SK-N-SH (cell line): Measurements from ENCODE around the gene TAB3. TPM values are rescaled to one million over a fixed set of nuclear protein-coding genes. Genes with fewer than 3 reads are reported as not detected.
A peak's percentile ranks its signal among the peaks of the same experiment; 100 is the strongest.

ENCODE experiments used
- CTCF ChIA-PET: fragments of 300-600, 350-600 bp; formaldehyde crosslinking; extraction: SDS; loops from one replicate; lab custom pipeline; 2021; lab: Yijun Ruan, JAX
- POLR2A ChIA-PET: fragments of 350-600 bp; sonication (Branson Sonifier 250); formaldehyde crosslinking; extraction: SDS; loops from one replicate; lab custom pipeline; 2020; ENCODE audit warnings: antibody characterized with exemption, inconsistent platforms; lab: Yijun Ruan, JAX
- DNase-seq: peaks from one replicate; pipeline ENCODE4 v3.0.0; 2012
- H2AFZ ChIP-seq: fragments of 200-600 bp; sonication (generic); 2 replicates; pipeline ENCODE4 v1.8.1; 2016; ENCODE audit warnings: antibody characterized with exemption, mild to moderate bottlenecking, low read depth
- H3F3A ChIP-seq: fragments of 200-600 bp; sonication (generic); replicated peaks from 2 replicates; pipeline ENCODE3; 2016; ENCODE audit warnings: antibody characterized with exemption, mild to moderate bottlenecking; ENCODE audit not compliant: insufficient read depth
- H3K27ac ChIP-seq, 2 experiments: fragments of 200-500 bp in 1 of 2; fragments of 200-600 bp in 1 of 2; sonication (Bioruptor generic) in 1 of 2; sonication (generic), shearing (Covaris generic) in 1 of 2; 2 replicates each; pipeline versions ENCODE4 v1.5.1 to v1.6.1; 2014 to 2016; ENCODE audit warnings: low read depth in 2 of 2, inconsistent platforms in 1 of 2, low read length in 1 of 2, mild to moderate bottlenecking in 1 of 2, mixed read lengths in 1 of 2
- H3K27me3 ChIP-seq: fragments of 200-600 bp; sonication (generic), shearing (Covaris generic); 2 replicates; pipeline ENCODE4 v1.6.1; 2016; ENCODE audit warnings: mixed run types; ENCODE audit not compliant: insufficient read depth
- H3K36me3 ChIP-seq, 2 experiments: fragments of 200-500 bp in 1 of 2; fragments of 200-600 bp in 1 of 2; sonication (Bioruptor generic) in 1 of 2; sonication (generic) in 1 of 2; replicated peaks in 1 of 2; 2 replicates each; pipeline versions ENCODE3 to v1.5.1; 2014 to 2016; ENCODE audit warnings: low read length in 1 of 2, mild to moderate bottlenecking in 1 of 2; ENCODE audit not compliant: insufficient read depth in 2 of 2, control insufficient read depth in 1 of 2
- H3K4me1 ChIP-seq, 2 experiments: fragments of 200-500 bp in 1 of 2; fragments of 200-600 bp in 1 of 2; sonication (Bioruptor generic) in 1 of 2; sonication (generic), shearing (Covaris generic) in 1 of 2; 2 replicates each; pipeline versions ENCODE4 v1.5.1 to v1.6.1; 2014 to 2016; ENCODE audit warnings: low read depth in 1 of 2, low read length in 1 of 2, mixed run types in 1 of 2; ENCODE audit not compliant: insufficient read depth in 2 of 2, control insufficient read depth in 1 of 2
- H3K4me2 ChIP-seq: fragments of 200-600 bp; sonication (generic), shearing (Covaris generic); 2 replicates; pipeline ENCODE4 v1.6.1; 2017; ENCODE audit warnings: mixed run types
- H3K4me3 ChIP-seq, 2 experiments: fragments of 200-500 bp in 1 of 2; fragments of 200-600 bp in 1 of 2; sonication (Bioruptor generic) in 1 of 2; sonication (generic), shearing (Covaris generic) in 1 of 2; 2 replicates each; pipeline versions ENCODE4 v1.5.1 to v1.8.1; 2014 to 2016; ENCODE audit warnings: low read depth in 2 of 2, inconsistent platforms in 1 of 2, low read length in 1 of 2, mild to moderate bottlenecking in 1 of 2, mixed read lengths in 1 of 2, moderate library complexity in 1 of 2
- H3K79me2 ChIP-seq: fragments of 200-600 bp; sonication (generic); 2 replicates; pipeline ENCODE4 v1.8.1; 2017; ENCODE audit warnings: mild to moderate bottlenecking; ENCODE audit not compliant: insufficient read depth
- H3K9ac ChIP-seq: fragments of 200-600 bp; sonication (generic); 2 replicates; pipeline ENCODE4 v1.6.1; 2017; ENCODE audit warnings: mixed run types
- H3K9me2 ChIP-seq: fragments of 200-600 bp; sonication (generic); 2 replicates; pipeline ENCODE4 v1.6.1; 2017; ENCODE audit warnings: mixed run types
- H3K9me3 ChIP-seq: fragments of 200-600 bp; sonication (generic); 2 replicates; pipeline ENCODE4 v1.6.1; 2017; ENCODE audit warnings: mixed run types, mild to moderate bottlenecking, moderate library complexity
- H4K20me1 ChIP-seq: fragments of 200-600 bp; sonication (generic); 2 replicates; pipeline ENCODE4 v1.6.1; 2017; ENCODE audit warnings: mild to moderate bottlenecking, mixed run types; ENCODE audit not compliant: insufficient read depth
- CHD2 ChIP-seq: fragments of 150-350 bp; IDR thresholded peaks from 2 replicates; pipeline ENCODE4 v1.6.1; 2018; ENCODE audit warnings: low read length; ENCODE audit not compliant: partially characterized antibody
- FOSL2 ChIP-seq: IDR thresholded peaks from 2 replicates; pipeline ENCODE4 v1.4.0; 2012; ENCODE audit warnings: low read depth, mild to moderate bottlenecking, moderate library complexity, borderline replicate concordance
- GABPA ChIP-seq: IDR thresholded peaks from 2 replicates; pipeline ENCODE4 v1.4.0; 2012; ENCODE audit warnings: low read depth, mild to moderate bottlenecking
- GATA2 ChIP-seq: sonication (generic); formaldehyde crosslinking; IDR thresholded peaks from 2 replicates; pipeline ENCODE4 v1.5.0; 2020; ENCODE audit warnings: mild to moderate bottlenecking, missing genetic modification reagents
- IRF3 ChIP-seq: fragments of 150-350 bp; IDR thresholded peaks from 2 replicates; pipeline ENCODE4 v1.6.1; 2016; ENCODE audit warnings: mild to moderate bottlenecking, low read depth, low read length
- MEF2A ChIP-seq: IDR thresholded peaks from 2 replicates; pipeline ENCODE4 v1.4.0; 2012; ENCODE audit warnings: low read depth, borderline replicate concordance
- MXI1 ChIP-seq: IDR thresholded peaks from 2 replicates; pipeline ENCODE4 v1.6.1; 2012; ENCODE audit warnings: mild to moderate bottlenecking, low read depth, low read length, improper control_type of control experiment
- NRF1 ChIP-seq: IDR thresholded peaks from 2 replicates; pipeline ENCODE4 v1.6.1; 2012; ENCODE audit warnings: low read depth, mild to moderate bottlenecking, low read length
- RAD21 ChIP-seq: IDR thresholded peaks from 2 replicates; pipeline ENCODE4 v1.6.1; 2012; ENCODE audit warnings: mild to moderate bottlenecking, low read length
- RXRA ChIP-seq: IDR thresholded peaks from 2 replicates; pipeline ENCODE4 v1.4.0; 2012; ENCODE audit warnings: low read depth, mild to moderate bottlenecking, borderline replicate concordance
- TAF1 ChIP-seq: IDR thresholded peaks from 2 replicates; pipeline ENCODE4 v1.6.1; 2012; ENCODE audit warnings: low read depth, mild to moderate bottlenecking, low read length, moderate library complexity, borderline replicate concordance
- TCF12 ChIP-seq: IDR thresholded peaks from 2 replicates; pipeline ENCODE4 v1.4.0; 2012
- TEAD4 ChIP-seq: IDR thresholded peaks from 2 replicates; pipeline ENCODE4 v1.4.0; 2012; ENCODE audit warnings: mild to moderate bottlenecking, borderline replicate concordance; ENCODE audit not compliant: insufficient read depth
- YY1 ChIP-seq: IDR thresholded peaks from 2 replicates; pipeline ENCODE4 v1.4.0; 2012; ENCODE audit warnings: low read depth, mild to moderate bottlenecking
- WGBS: methylation state at CpG from one replicate; pipeline ENCODE4 v1.1.6; 2017; ENCODE audit warnings: low lambda C conversion rate; 5-methylcytosine and 5-hydroxymethylcytosine counted together
- polyA plus RNA-seq, 3 experiments: library from polyadenylated mRNA; depleted of rRNA; stranded (reverse); fragments of >200 nt; gene quantifications; 2 replicates each; pipeline ENCODE4 v1.2.3, GENCODE V29; 2012
- TF ChIP-seq, protein P1 (sequence below): IDR thresholded peaks from 2 replicates; pipeline ENCODE4 v1.4.0; 2012; ENCODE audit warnings: low read depth, borderline replicate concordance
- TF ChIP-seq, protein P2 (sequence below): IDR thresholded peaks from 2 replicates; pipeline ENCODE4 v1.6.1; 2012; ENCODE audit warnings: mild to moderate bottlenecking, low read depth, low read length, moderate library complexity

Gene TAB3
- polyA plus RNA-seq, 1 of the 3 experiments (the other 2 are of a cell fraction), result 9.2 TPM

GRCh38 chrX:30906726-30907125 is 17.7 kb upstream of the TAB3 start (continued):
- TF ChIP-seq, protein P1, sequence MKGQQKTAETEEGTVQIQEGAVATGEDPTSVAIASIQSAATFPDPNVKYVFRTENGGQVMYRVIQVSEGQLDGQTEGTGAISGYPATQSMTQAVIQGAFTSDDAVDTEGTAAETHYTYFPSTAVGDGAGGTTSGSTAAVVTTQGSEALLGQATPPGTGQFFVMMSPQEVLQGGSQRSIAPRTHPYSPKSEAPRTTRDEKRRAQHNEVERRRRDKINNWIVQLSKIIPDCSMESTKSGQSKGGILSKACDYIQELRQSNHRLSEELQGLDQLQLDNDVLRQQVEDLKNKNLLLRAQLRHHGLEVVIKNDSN, result no peak
- no peak for TF ChIP-seq NRF1
- TF ChIP-seq RAD21, result no peak
- TF ChIP-seq YY1, result no peak
- TF ChIP-seq MXI1, result no peak
- no peak for TF ChIP-seq IRF3
- TF ChIP-seq TCF12, result peak; percentile 38; the same call in 1 of the 2 replicates
- TF ChIP-seq TEAD4, result peak; percentile 54; the same call in 1 of the 2 replicates
- TF ChIP-seq FOSL2, result peak; percentile 60
- TF ChIP-seq TAF1, result no peak
- no peak for TF ChIP-seq CHD2
- TF ChIP-seq, protein P2, sequence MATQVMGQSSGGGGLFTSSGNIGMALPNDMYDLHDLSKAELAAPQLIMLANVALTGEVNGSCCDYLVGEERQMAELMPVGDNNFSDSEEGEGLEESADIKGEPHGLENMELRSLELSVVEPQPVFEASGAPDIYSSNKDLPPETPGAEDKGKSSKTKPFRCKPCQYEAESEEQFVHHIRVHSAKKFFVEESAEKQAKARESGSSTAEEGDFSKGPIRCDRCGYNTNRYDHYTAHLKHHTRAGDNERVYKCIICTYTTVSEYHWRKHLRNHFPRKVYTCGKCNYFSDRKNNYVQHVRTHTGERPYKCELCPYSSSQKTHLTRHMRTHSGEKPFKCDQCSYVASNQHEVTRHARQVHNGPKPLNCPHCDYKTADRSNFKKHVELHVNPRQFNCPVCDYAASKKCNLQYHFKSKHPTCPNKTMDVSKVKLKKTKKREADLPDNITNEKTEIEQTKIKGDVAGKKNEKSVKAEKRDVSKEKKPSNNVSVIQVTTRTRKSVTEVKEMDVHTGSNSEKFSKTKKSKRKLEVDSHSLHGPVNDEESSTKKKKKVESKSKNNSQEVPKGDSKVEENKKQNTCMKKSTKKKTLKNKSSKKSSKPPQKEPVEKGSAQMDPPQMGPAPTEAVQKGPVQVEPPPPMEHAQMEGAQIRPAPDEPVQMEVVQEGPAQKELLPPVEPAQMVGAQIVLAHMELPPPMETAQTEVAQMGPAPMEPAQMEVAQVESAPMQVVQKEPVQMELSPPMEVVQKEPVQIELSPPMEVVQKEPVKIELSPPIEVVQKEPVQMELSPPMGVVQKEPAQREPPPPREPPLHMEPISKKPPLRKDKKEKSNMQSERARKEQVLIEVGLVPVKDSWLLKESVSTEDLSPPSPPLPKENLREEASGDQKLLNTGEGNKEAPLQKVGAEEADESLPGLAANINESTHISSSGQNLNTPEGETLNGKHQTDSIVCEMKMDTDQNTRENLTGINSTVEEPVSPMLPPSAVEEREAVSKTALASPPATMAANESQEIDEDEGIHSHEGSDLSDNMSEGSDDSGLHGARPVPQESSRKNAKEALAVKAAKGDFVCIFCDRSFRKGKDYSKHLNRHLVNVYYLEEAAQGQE, result no peak
- no peak for TF ChIP-seq RXRA
- TF ChIP-seq GABPA, result no peak

- Histone ChIP-seq H3K4me1 (no peaks in the 10 kb centered on the region; a peak in 1 of 4 replicates), H3K9me3 (no peaks in the 10 kb centered on the region), H3K4me2 (no peak overlapping the region), H3K27me3 (no peaks in the 10 kb centered on the region), H3K27ac (no peak overlapping the region), H3F3A (no peaks in the 10 kb centered on the region), H3K4me3 (no peak overlapping the region), H3K36me3 (no peaks in the 10 kb centered on the region), H3K79me2 (no peaks in the 10 kb centered on the region), H3K9ac (no peak overlapping the region), H3K9me2 (no peaks in the 10 kb centered on the region), H2AFZ (no peak overlapping the region), H4K20me1 (no peaks in the 10 kb centered on the region)
- WGBS, result 24% methylated on average over 1 of the region's 1 CpG
- POLR2A ChIA-PET, result no interaction called here
- TF ChIP-seq GATA2 (CRISPR knock-in tag), result no peak
- TF ChIP-seq, protein P1, result no peak
- TF ChIP-seq NRF1, result no peak
- no peak for TF ChIP-seq YY1
- no peak for TF ChIP-seq MEF2A
- TF ChIP-seq GABPA, result no peak
- DNase-seq, result no peak
- CTCF ChIA-PET, result no interaction called here
Observed at GRCh38 chrX:30905321-30905720, 16.3 kb upstream of the TAB3 start.
